Prostate gland (tissue), 2 donors: ENCODE measurements around the gene PCP4. TPM values are rescaled to one million over a fixed set of nuclear protein-coding genes. Genes with fewer than 3 reads are reported as not detected.

Experiments used
- DNase-seq: peaks from one replicate; pipeline ENCODE4 v3.0.0-alpha.2; 2019; ENCODE audit warnings: low spot score
- H3K27ac ChIP-seq, 2 donors: fragments of 200-600 bp; sonication (generic); 2 replicates each; pipeline ENCODE4 v1.5.1; 2017 to 2019
- H3K27me3 ChIP-seq: fragments of 200-600 bp; sonication (generic); replicated peaks from 2 replicates; pipeline ENCODE4 v1.5.1; 2019; ENCODE audit not compliant: insufficient read depth
- H3K36me3 ChIP-seq, 2 donors: fragments of 200-600 bp; sonication (generic); 1 replicate in 1 of 2; 2 replicates in 1 of 2; pipeline versions ENCODE4 v1.5.1 to v1.8.1; 2017 to 2019
- H3K4me1 ChIP-seq: fragments of 200-600 bp; sonication (generic); replicated peaks from 2 replicates; pipeline ENCODE4 v1.5.1; 2019
- H3K4me3 ChIP-seq, 2 donors: fragments of 200-600 bp; sonication (generic); 2 replicates each; pipeline ENCODE4 v1.5.1; 2017 to 2019
- H3K9me3 ChIP-seq: fragments of 200-600 bp; sonication (generic); 2 replicates; pipeline ENCODE4 v1.5.1; 2017
- POLR2A ChIP-seq: fragments of 450-650 bp; IDR thresholded peaks from one replicate; pipeline ENCODE4 v1.6.1; 2016; ENCODE audit warnings: antibody characterized with exemption, mild to moderate bottlenecking
- POLR2AphosphoS5 ChIP-seq: sonication (generic); formaldehyde crosslinking; IDR thresholded peaks from one replicate; pipeline ENCODE4 v1.6.1; 2017; ENCODE audit warnings: antibody characterized with exemption
- WGBS: methylation state at CpG from one replicate; pipeline ENCODE4 v1.1.5; 2018; 5-methylcytosine and 5-hydroxymethylcytosine counted together
- intact Hi-C: fragments of 100-400 bp; cut with DNase I; formaldehyde crosslinking; loops from one replicate; pipeline ENCODE4 v1.14.2; 2022
- total RNA-seq, 2 donors: library from RNA; depleted of rRNA; stranded (reverse); fragments of >200 nt; gene quantifications; one replicate each; pipeline ENCODE4 v1.1.0, GENCODE V29; 2016
- TF ChIP-seq, protein P1 (sequence below), 4 experiments: fragments of 200-600 bp in 2 of 4; fragments of 450-650 bp in 2 of 4; sonication (generic) in 2 of 4; IDR thresholded peaks; 1 replicate in 3 of 4; 2 replicates in 1 of 4; pipeline ENCODE4 v1.5.1; 2016 to 2019; ENCODE audit warnings: antibody characterized with exemption in 4 of 4, mild to moderate bottlenecking in 2 of 4, moderate library complexity in 2 of 4

PCP4 gene
- total RNA-seq, 2 donors from 2014 or later, result 33.9 to 71.9 TPM

DNA sequence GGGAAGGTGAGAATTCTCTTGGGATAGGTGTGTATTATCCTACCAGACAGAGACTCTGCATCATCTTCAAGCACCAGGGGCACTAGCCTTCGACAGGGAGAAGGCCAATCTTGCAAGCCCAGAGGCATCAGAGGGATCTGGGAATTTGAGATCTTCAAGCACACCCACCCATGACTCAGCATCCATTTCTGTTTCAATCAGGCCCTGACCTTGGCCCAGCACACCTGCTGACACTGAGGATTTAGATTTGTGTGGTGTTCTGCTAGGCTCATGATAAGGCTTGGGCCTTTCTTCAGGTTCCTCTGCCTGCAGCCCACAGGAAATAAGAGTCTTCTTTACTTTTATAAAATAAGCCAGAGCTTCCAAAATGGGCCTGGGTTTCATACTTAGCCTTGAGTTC, 6.6 kb upstream of the PCP4 start:
- TF ChIP-seq, protein P1, sequence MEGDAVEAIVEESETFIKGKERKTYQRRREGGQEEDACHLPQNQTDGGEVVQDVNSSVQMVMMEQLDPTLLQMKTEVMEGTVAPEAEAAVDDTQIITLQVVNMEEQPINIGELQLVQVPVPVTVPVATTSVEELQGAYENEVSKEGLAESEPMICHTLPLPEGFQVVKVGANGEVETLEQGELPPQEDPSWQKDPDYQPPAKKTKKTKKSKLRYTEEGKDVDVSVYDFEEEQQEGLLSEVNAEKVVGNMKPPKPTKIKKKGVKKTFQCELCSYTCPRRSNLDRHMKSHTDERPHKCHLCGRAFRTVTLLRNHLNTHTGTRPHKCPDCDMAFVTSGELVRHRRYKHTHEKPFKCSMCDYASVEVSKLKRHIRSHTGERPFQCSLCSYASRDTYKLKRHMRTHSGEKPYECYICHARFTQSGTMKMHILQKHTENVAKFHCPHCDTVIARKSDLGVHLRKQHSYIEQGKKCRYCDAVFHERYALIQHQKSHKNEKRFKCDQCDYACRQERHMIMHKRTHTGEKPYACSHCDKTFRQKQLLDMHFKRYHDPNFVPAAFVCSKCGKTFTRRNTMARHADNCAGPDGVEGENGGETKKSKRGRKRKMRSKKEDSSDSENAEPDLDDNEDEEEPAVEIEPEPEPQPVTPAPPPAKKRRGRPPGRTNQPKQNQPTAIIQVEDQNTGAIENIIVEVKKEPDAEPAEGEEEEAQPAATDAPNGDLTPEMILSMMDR (IDR thresholded peaks at IDR 0.05), result no peak
- no peak for TF ChIP-seq POLR2A
- TF ChIP-seq POLR2AphosphoS5, result no peak
- no peaks in the 10 kb centered on the region for H3K4me1 ChIP-seq
- H3K36me3 ChIP-seq, result no peaks in the 10 kb centered on the region
- H3K27me3 ChIP-seq, result no peaks in the 10 kb centered on the region
- 87% methylated on average over 1 of the region's 1 CpG for WGBS
- intact Hi-C loops, result no loop called here
- H3K27ac ChIP-seq, result no peak overlapping the region
- no peaks in the 10 kb centered on the region for H3K9me3 ChIP-seq
- no peak overlapping the region for H3K4me3 ChIP-seq
- no peak for DNase-seq

DNA sequence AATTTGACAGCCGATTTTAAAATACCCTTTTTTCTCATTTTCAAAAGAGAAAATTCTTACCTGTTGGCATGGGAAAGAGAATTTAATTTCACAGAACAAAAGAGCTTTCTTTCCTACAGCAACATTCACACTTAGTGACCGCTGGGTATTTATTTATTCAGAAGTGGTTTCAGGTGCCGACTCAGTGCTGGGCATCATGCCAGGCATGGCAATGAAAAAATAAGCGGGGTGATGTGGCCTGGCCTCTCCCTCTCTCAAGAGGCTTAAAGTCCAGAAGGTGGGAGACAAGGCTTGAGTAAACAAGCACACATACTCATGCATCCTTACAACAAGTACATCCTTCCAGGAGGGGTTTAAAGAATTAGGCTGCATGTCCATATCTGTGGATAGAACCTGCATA, 4.1 kb upstream of the PCP4 start:
- intact Hi-C loops, result no loop called here
- no peaks in the 10 kb centered on the region for H3K4me1 ChIP-seq
- DNase-seq, result no peak

GRCh38 chr21:39866093-39866492, 1.1 kb upstream of the PCP4 start:
- no peaks in the 10 kb centered on the region for H3K36me3 ChIP-seq
- H3K9me3 ChIP-seq, result no peaks in the 10 kb centered on the region
- DNase-seq, result no peak
- no peak overlapping the region for H3K4me3 ChIP-seq
- no peak overlapping the region for H3K27ac ChIP-seq
- TF ChIP-seq POLR2AphosphoS5 (no peak), POLR2A (no peak)
- TF ChIP-seq, protein P1 (IDR thresholded peaks at IDR 0.05), result no peak
- WGBS, result 91% methylated on average over 10 of the region's 10 CpGs
- H3K27me3 ChIP-seq, result no peaks in the 10 kb centered on the region
- no peaks in the 10 kb centered on the region for H3K4me1 ChIP-seq
- intact Hi-C loops, result loop anchor here (2.0 to 5.0 kb wide), 3 partner anchors 77 to 186 kb away; no protein-coding TSS in a partner anchor

More for the DNA sequence above, 4.1 kb upstream of the PCP4 start:
- no peak overlapping the region for H3K27ac ChIP-seq
- 20% methylated on average over 4 of the region's 4 CpGs for WGBS
- no peak overlapping the region for H3K4me3 ChIP-seq
- no peaks in the 10 kb centered on the region for H3K36me3 ChIP-seq
- TF ChIP-seq POLR2A (no peak), POLR2AphosphoS5 (no peak)
- TF ChIP-seq, protein P1 (IDR thresholded peaks at IDR 0.05), result no peak
- no peaks in the 10 kb centered on the region for H3K9me3 ChIP-seq
- no peaks in the 10 kb centered on the region for H3K27me3 ChIP-seq

- intact Hi-C loops, result loop anchor here (2.0 to 5.0 kb wide), 3 partner anchors 34 to 183 kb away; no protein-coding TSS in a partner anchor
- H3K27ac ChIP-seq, result peak overlapping the region; percentile 25 to 52
These were observed 2.0 kb downstream of the PCP4 start for GRCh38 chr21:39869141-39869818.

GRCh38 chr21:39873687-39874086, 6.4 kb downstream of the PCP4 start:
- Histone ChIP-seq H3K4me3 (no peak overlapping the region), H3K27me3 (no peaks in the 10 kb centered on the region), H3K27ac (no peak overlapping the region), H3K4me1 (no peaks in the 10 kb centered on the region), H3K9me3 (no peaks in the 10 kb centered on the region), H3K36me3 (no peaks in the 10 kb centered on the region)
- no peak for DNase-seq
- intact Hi-C loops, result no loop called here
- TF ChIP-seq POLR2AphosphoS5 (no peak), POLR2A (no peak)
- TF ChIP-seq, protein P1 (IDR thresholded peaks at IDR 0.05), result no peak
- WGBS, result 93% methylated on average over 1 of the region's 1 CpG

More at GRCh38 chr21:39869141-39869818, 2.0 kb downstream of the PCP4 start:
- H3K9me3 ChIP-seq, result no peaks in the 10 kb centered on the region
- H3K27me3 ChIP-seq, result no peaks in the 10 kb centered on the region
- TF ChIP-seq POLR2A (no peak), POLR2AphosphoS5 (peak; percentile 9)
- no peak overlapping the region for H3K4me3 ChIP-seq
- no peak for DNase-seq
- no peaks in the 10 kb centered on the region for H3K36me3 ChIP-seq
- H3K4me1 ChIP-seq, result no peaks in the 10 kb centered on the region
- WGBS, result 74% methylated on average over 11 of the region's 11 CpGs
